Smooth muscle cell (in vitro differentiated cells): ENCODE data around the gene PPP1R14C. TPM values are rescaled to one million over a fixed set of nuclear protein-coding genes. Genes with fewer than 3 reads are reported as not detected.

Experiments
- DNase-seq: peaks from one replicate; lab custom pipeline; 2025; ENCODE audit not compliant: unreplicated experiment; lab: John Stamatoyannopoulos, UW
- H2AFZ ChIP-seq: fragments of 200-600 bp; sonication (generic); 2 replicates; pipeline ENCODE4 v1.6.0; 2016; ENCODE audit warnings: antibody characterized with exemption, low read depth, mild to moderate bottlenecking
- H3F3A ChIP-seq: fragments of 200-600 bp; sonication (generic); 2 replicates; pipeline ENCODE4 v1.6.0; 2017; ENCODE audit warnings: antibody characterized with exemption, low read depth
- H3K27ac ChIP-seq: fragments of 200-600 bp; sonication (generic); 2 replicates; pipeline ENCODE4 v1.5.1; 2016; ENCODE audit warnings: low read depth, mild to moderate bottlenecking
- H3K27me3 ChIP-seq: fragments of 200-600 bp; sonication (generic); 2 replicates; pipeline ENCODE4 v1.6.1; 2016; ENCODE audit warnings: low read depth, mild to moderate bottlenecking
- H3K36me3 ChIP-seq: fragments of 200-600 bp; sonication (generic); 2 replicates; pipeline ENCODE4 v1.5.1; 2016; ENCODE audit warnings: low read depth
- H3K4me1 ChIP-seq: fragments of 200-600 bp; sonication (generic); 2 replicates; pipeline ENCODE4 v1.5.1; 2016; ENCODE audit warnings: low read depth
- H3K4me2 ChIP-seq: fragments of 200-600 bp; sonication (generic); 2 replicates; pipeline ENCODE4 v1.6.0; 2016; ENCODE audit warnings: mild to moderate bottlenecking
- H3K4me3 ChIP-seq: fragments of 200-600 bp; sonication (generic); 2 replicates; pipeline ENCODE4 v1.5.1; 2016; ENCODE audit warnings: mild to moderate bottlenecking
- H3K79me2 ChIP-seq: fragments of 200-600 bp; sonication (generic); 2 replicates; pipeline ENCODE4 v1.6.0; 2016; ENCODE audit warnings: low read depth, mild to moderate bottlenecking
- H3K9ac ChIP-seq: fragments of 200-600 bp; sonication (generic); 2 replicates; pipeline ENCODE4 v1.6.0; 2016; ENCODE audit warnings: low read depth
- H3K9me3 ChIP-seq: fragments of 200-600 bp; sonication (generic); replicated peaks from 2 replicates; pipeline ENCODE4 v1.5.1; 2016; ENCODE audit warnings: low read depth
- H4K20me1 ChIP-seq: fragments of 200-600 bp; sonication (generic); 2 replicates; pipeline ENCODE4 v1.6.0; 2016; ENCODE audit warnings: low read depth
- WGBS: methylation state at CpG from one replicate; pipeline ENCODE4 v1.1.7; 2016; ENCODE audit warnings: low lambda C conversion rate; 5-methylcytosine and 5-hydroxymethylcytosine counted together
- polyA plus RNA-seq: library from polyadenylated mRNA; unstranded; fragments of >200 nt; fragmentation: Nextera tagmentation; extraction: Ambion mirVana; gene quantifications from 2 replicates; pipeline ENCODE4 v1.2.1, GENCODE V29; 2016
- total RNA-seq: library from RNA; depleted of rRNA; stranded (reverse); fragments of >200 nt; gene quantifications from 2 replicates; pipeline ENCODE4 v1.2.3, GENCODE V29; 2014
- TF ChIP-seq, protein P1 (sequence below): fragments of 200-600 bp; sonication (generic); IDR thresholded peaks from 2 replicates; pipeline ENCODE4 v1.5.1; 2017; ENCODE audit warnings: borderline replicate concordance, mild to moderate bottlenecking, antibody characterized with exemption; ENCODE audit not compliant: insufficient read depth, poor library complexity, severe bottlenecking

PPP1R14C gene
- total and polyA plus RNA-seq, 2 experiments from 2014 or later: 2.6 to 7.9 TPM

- peaks cover 6% of the 10 kb centered on the region for H3K27me3 ChIP-seq
- WGBS: 89% methylated on average over 3 of the region's 3 CpGs
- H3F3A ChIP-seq: no peaks in the 10 kb centered on the region
- H3K36me3 ChIP-seq: no peaks in the 10 kb centered on the region
- TF ChIP-seq, protein P1, sequence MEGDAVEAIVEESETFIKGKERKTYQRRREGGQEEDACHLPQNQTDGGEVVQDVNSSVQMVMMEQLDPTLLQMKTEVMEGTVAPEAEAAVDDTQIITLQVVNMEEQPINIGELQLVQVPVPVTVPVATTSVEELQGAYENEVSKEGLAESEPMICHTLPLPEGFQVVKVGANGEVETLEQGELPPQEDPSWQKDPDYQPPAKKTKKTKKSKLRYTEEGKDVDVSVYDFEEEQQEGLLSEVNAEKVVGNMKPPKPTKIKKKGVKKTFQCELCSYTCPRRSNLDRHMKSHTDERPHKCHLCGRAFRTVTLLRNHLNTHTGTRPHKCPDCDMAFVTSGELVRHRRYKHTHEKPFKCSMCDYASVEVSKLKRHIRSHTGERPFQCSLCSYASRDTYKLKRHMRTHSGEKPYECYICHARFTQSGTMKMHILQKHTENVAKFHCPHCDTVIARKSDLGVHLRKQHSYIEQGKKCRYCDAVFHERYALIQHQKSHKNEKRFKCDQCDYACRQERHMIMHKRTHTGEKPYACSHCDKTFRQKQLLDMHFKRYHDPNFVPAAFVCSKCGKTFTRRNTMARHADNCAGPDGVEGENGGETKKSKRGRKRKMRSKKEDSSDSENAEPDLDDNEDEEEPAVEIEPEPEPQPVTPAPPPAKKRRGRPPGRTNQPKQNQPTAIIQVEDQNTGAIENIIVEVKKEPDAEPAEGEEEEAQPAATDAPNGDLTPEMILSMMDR: no peak
- H3K79me2 ChIP-seq: no peaks in the 10 kb centered on the region
- no peaks in the 10 kb centered on the region for H4K20me1 ChIP-seq
- H3K9me3 ChIP-seq: no peaks in the 10 kb centered on the region
- no peak overlapping the region for H3K4me3 ChIP-seq
- no peak overlapping the region for H2AFZ ChIP-seq
- no peak overlapping the region for H3K4me2 ChIP-seq
- no peaks in the 10 kb centered on the region for H3K4me1 ChIP-seq
- H3K9ac ChIP-seq: no peak overlapping the region
- no peak overlapping the region for H3K27ac ChIP-seq
- no peak for DNase-seq
These were observed 13.6 kb downstream of the PPP1R14C start for GRCh38 chr6:150156460-150156859.

DNA sequence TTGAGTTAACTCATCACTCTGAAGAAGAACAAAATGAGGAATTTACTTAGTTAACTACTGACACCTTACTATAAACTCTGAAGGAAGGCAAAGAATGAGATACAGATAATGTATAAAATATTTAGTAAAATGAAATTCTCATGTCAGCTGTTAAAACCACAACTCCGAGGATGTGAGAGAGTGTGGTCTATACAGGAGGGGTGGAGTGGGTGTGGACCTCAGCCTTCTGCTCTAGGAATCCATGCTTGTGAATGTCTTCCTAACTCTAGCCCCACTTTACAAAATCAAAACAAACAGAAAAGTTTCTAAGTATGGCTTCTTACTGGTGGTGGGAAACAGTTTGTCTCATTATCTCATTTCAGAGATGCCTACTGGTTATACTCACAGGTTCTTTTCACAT, 14.2 kb downstream of the PPP1R14C start:
- 74% methylated on average over 1 of the region's 1 CpG for WGBS
- DNase-seq: no peak
- no peak overlapping the region for H3K27ac ChIP-seq

DNA sequence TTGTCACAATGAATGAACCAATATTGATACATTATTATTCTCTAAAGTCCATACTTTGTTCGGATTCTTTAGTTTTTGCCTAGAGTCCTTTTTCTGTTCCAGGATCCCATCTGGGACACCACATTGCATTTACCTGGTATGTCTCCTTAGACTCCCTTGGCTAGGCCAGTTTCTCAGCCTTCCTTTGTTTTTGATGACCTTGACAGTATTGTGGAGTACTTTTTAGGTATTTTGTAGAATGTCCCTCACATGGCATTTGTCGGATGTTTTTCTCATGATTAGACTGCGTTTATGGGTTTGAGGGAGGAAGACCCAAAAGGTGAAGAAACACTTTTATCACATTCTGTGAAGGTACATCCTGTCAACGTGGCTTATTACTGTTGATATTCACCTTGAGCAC, 16.9 kb downstream of the PPP1R14C start:
- H3K79me2 ChIP-seq: no peaks in the 10 kb centered on the region
- H3K9me3 ChIP-seq: no peaks in the 10 kb centered on the region
- WGBS: 92% methylated on average over 4 of the region's 4 CpGs
- H3F3A ChIP-seq: no peaks in the 10 kb centered on the region
- no peak overlapping the region for H3K9ac ChIP-seq
- no peak overlapping the region for H3K4me2 ChIP-seq
- no peak overlapping the region for H2AFZ ChIP-seq
- H3K4me1 ChIP-seq: no peaks in the 10 kb centered on the region
- H3K4me3 ChIP-seq: no peak overlapping the region
- H3K36me3 ChIP-seq: no peaks in the 10 kb centered on the region
- no peak for DNase-seq
- H3K27ac ChIP-seq: no peak overlapping the region
- H4K20me1 ChIP-seq: no peaks in the 10 kb centered on the region
- H3K27me3 ChIP-seq: peaks cover 6% of the 10 kb centered on the region
- TF ChIP-seq, protein P1: no peak

More for the DNA sequence above, 14.2 kb downstream of the PPP1R14C start:
- H3K4me2 ChIP-seq: no peak overlapping the region
- H3K4me1 ChIP-seq: no peaks in the 10 kb centered on the region
- H3K36me3 ChIP-seq: no peaks in the 10 kb centered on the region
- peaks cover 6% of the 10 kb centered on the region for H3K27me3 ChIP-seq
- H2AFZ ChIP-seq: no peak overlapping the region
- H3K4me3 ChIP-seq: no peak overlapping the region
- no peaks in the 10 kb centered on the region for H3K9me3 ChIP-seq
- no peaks in the 10 kb centered on the region for H3K79me2 ChIP-seq
- H3F3A ChIP-seq: no peaks in the 10 kb centered on the region
- no peaks in the 10 kb centered on the region for H4K20me1 ChIP-seq
- no peak overlapping the region for H3K9ac ChIP-seq
- TF ChIP-seq, protein P1: no peak

DNA sequence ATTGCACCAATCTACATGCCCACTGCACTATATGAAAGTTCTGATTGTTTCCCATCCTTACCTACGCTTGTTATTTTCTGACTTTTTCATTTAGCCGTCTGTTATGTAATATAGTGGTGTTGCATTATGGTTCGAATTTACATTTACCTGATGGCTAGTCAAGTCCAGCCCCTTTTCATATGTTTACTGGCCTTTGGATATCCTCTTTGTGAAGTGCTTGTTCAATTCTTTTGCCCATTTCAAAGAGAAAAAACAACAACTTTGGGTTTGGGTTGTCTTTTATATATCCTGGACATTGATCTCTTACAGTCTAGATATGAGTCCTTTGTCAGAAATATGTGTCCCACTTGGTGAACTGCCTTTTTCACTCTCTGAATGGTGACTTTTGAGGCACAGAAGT, 21.1 kb downstream of the PPP1R14C start:
- no peaks in the 10 kb centered on the region for H3K9me3 ChIP-seq
- no peak overlapping the region for H3K9ac ChIP-seq
- no peaks in the 10 kb centered on the region for H3K79me2 ChIP-seq
- H4K20me1 ChIP-seq: no peaks in the 10 kb centered on the region
- H3K4me1 ChIP-seq: no peaks in the 10 kb centered on the region
- no peak overlapping the region for H3K4me2 ChIP-seq
- no peaks in the 10 kb centered on the region for H3K27me3 ChIP-seq
- H3K36me3 ChIP-seq: no peaks in the 10 kb centered on the region
- no peaks in the 10 kb centered on the region for H3F3A ChIP-seq
- H3K27ac ChIP-seq: no peak overlapping the region
- TF ChIP-seq, protein P1: no peak
- WGBS: 97% methylated on average over 3 of the region's 3 CpGs
- no peak for DNase-seq
- H3K4me3 ChIP-seq: no peak overlapping the region
- H2AFZ ChIP-seq: no peak overlapping the region
